HG02885 (cell line): ENCODE results near the gene CCDC180.
"Not testable (repeated sequence)": the region's sequence is repeated elsewhere in the genome, so short reads cannot be mapped to it uniquely, and the experiment has no call there.

Experiments used
- ATAC-seq: cut with Tn5 transposase; IDR thresholded peaks from one replicate; pipeline ENCODE4 v1.9.1; 2021; ENCODE audit warnings: mild to moderate bottlenecking; ENCODE audit not compliant: unreplicated experiment, poor library complexity

The CCDC180 gene

GRCh38 chr9:97307500-97308163 is at the start of gene CCDC180:
TSS of gene CCDC180 (plus strand) at chr9:97307659. CDS start at chr9:97308064, 405 bp downstream.
- ATAC-seq = no peak

- ATAC-seq = not testable (repeated sequence)
Observed at GRCh38 chr9:97259834-97260514, 47.5 kb upstream of the CCDC180 start.

- ATAC-seq = no peak
Observed at GRCh38 chr9:97271292-97271691, 36.2 kb upstream of the CCDC180 start.

- ATAC-seq = no peak
Observed at GRCh38 chr9:97272072-97272471, 35.4 kb upstream of the CCDC180 start.

- no peak for ATAC-seq
Observed at GRCh38 chr9:97276310-97276852, 31.1 kb upstream of the CCDC180 start.

GRCh38 chr9:97277953-97278352 is 29.5 kb upstream of the CCDC180 start:
- ATAC-seq = no peak

GRCh38 chr9:97280755-97281330 is 26.6 kb upstream of the CCDC180 start:
- ATAC-seq = no peak

- no peak for ATAC-seq
Observed at GRCh38 chr9:97283768-97284167, 23.7 kb upstream of the CCDC180 start.

- ATAC-seq = no peak
Observed at GRCh38 chr9:97284798-97285197, 22.7 kb upstream of the CCDC180 start.

- no peak for ATAC-seq
Observed at GRCh38 chr9:97292200-97292599, 15.3 kb upstream of the CCDC180 start.

GRCh38 chr9:97293207-97293721 is 14.2 kb upstream of the CCDC180 start:
- ATAC-seq = no peak

- no peak for ATAC-seq
Observed at GRCh38 chr9:97293818-97294217, 13.6 kb upstream of the CCDC180 start.

- ATAC-seq = no peak
Observed at GRCh38 chr9:97297889-97298288, 9.6 kb upstream of the CCDC180 start.

GRCh38 chr9:97299809-97300414 is 7.5 kb upstream of the CCDC180 start:
- peak; percentile 90 for ATAC-seq

GRCh38 chr9:97300586-97300985 is 6.9 kb upstream of the CCDC180 start:
- ATAC-seq = no peak

- no peak for ATAC-seq
Observed at GRCh38 chr9:97301974-97302373, 5.5 kb upstream of the CCDC180 start.

GRCh38 chr9:97304586-97304985 is 2.9 kb upstream of the CCDC180 start:
- ATAC-seq = no peak

GRCh38 chr9:97305501-97306298 is 1.8 kb upstream of the CCDC180 start:
- ATAC-seq = no peak

GRCh38 chr9:97307091-97307490 is 368 bp upstream of the CCDC180 start:
- ATAC-seq = no peak

GRCh38 chr9:97309260-97309659 is 1.8 kb downstream of the CCDC180 start:
- ATAC-seq = no peak
